COLO668 (cell line): Measurements from ENCODE around the gene SELENOF.
"Not testable (repeated sequence)": the region's sequence is repeated elsewhere in the genome, so short reads cannot be mapped to it uniquely, and the experiment has no call there.

Experiments
- DNase-seq: peaks from one replicate; lab custom pipeline; 2025; ENCODE audit not compliant: unreplicated experiment; lab: John Stamatoyannopoulos, UW

Gene SELENOF

GRCh38 chr1:86817246-86817826, 96.6 kb downstream of the SELENOF start:
- not testable (repeated sequence) for DNase-seq

GRCh38 chr1:86814118-86814517, 99.8 kb downstream of the SELENOF start:
- DNase-seq, result not testable (repeated sequence)
